ENCODE data around the gene SLC38A3.
"Not testable (repeated sequence)": the region's sequence is repeated elsewhere in the genome, so short reads cannot be mapped to it uniquely, and the experiment has no call there.

SLC38A3 gene

GRCh38 chr3:50207359-50208042 lies 2.4 kb downstream of the SLC38A3 start:
- H3K27ac ChIP-seq = no peak overlapping the region
- ChIA-PET POLR2A (ENCODE audit: low non-redundant PET) (no interaction called here), CTCF (no interaction called here)
- TF ChIP-seq, protein P1, sequence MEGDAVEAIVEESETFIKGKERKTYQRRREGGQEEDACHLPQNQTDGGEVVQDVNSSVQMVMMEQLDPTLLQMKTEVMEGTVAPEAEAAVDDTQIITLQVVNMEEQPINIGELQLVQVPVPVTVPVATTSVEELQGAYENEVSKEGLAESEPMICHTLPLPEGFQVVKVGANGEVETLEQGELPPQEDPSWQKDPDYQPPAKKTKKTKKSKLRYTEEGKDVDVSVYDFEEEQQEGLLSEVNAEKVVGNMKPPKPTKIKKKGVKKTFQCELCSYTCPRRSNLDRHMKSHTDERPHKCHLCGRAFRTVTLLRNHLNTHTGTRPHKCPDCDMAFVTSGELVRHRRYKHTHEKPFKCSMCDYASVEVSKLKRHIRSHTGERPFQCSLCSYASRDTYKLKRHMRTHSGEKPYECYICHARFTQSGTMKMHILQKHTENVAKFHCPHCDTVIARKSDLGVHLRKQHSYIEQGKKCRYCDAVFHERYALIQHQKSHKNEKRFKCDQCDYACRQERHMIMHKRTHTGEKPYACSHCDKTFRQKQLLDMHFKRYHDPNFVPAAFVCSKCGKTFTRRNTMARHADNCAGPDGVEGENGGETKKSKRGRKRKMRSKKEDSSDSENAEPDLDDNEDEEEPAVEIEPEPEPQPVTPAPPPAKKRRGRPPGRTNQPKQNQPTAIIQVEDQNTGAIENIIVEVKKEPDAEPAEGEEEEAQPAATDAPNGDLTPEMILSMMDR (conservative IDR thresholded peaks at IDR 0.05; ENCODE audit: low read depth) = no peak
- DNase-seq (ENCODE audit: low spot score) = no peak

GRCh38 chr3:50208677-50209344 lies 3.7 kb downstream of the SLC38A3 start:
- POLR2A ChIA-PET (ENCODE audit: low non-redundant PET) = no interaction called here
- TF ChIP-seq, protein P1 (conservative IDR thresholded peaks at IDR 0.05; ENCODE audit: low read depth) = no peak
- DNase-seq (ENCODE audit: low spot score) = no peak
- CTCF ChIA-PET = no interaction called here
- no peak overlapping the region for H3K27ac ChIP-seq

DNA sequence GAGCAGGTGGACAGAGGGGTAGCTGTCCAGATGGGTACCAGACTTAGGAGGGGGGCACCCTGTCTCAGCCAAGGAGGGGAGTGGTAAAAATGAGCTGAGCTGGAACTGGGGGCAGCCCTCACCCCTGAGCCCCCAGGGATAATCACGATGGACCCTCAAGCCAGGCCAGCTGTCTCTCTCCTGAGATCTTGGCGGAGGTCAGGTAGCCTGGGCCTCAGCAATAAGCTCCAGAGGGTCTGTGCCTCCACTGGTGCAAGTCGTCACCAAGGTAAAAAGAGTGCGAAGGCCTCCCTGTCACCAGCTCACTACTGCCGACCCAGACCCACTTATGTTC lies 5.1 kb downstream of the SLC38A3 start:
- no peak overlapping the region for H3K27ac ChIP-seq
- no peak for DNase-seq (ENCODE audit: low spot score)
- TF ChIP-seq, protein P1 (conservative IDR thresholded peaks at IDR 0.05; ENCODE audit: low read depth) = no peak
- ChIA-PET POLR2A (ENCODE audit: low non-redundant PET) (no interaction called here), CTCF (interaction anchor here (0.8 to 1.4 kb wide), 3 partner anchors 15 to 16 kb away, joined by 3 to 5 read pairs (median 3); no protein-coding TSS in a partner anchor)

- CTCF ChIA-PET = interaction anchor here (0.6 to 1.4 kb wide), 3 partner anchors 15 to 69 kb away, joined by 3 read pairs; no protein-coding TSS in a partner anchor
- no peak for DNase-seq (ENCODE audit: low spot score)
- H3K27ac ChIP-seq = no peak overlapping the region
- POLR2A ChIA-PET (ENCODE audit: low non-redundant PET) = no interaction called here
- TF ChIP-seq, protein P1 (conservative IDR thresholded peaks at IDR 0.05; ENCODE audit: low read depth) = no peak
Measured at GRCh38 chr3:50210510-50211367, 5.7 kb downstream of the SLC38A3 start.

GRCh38 chr3:50211368-50211717 lies 6.3 kb downstream of the SLC38A3 start:
- POLR2A ChIA-PET (ENCODE audit: low non-redundant PET); DNase-seq (ENCODE audit: low spot score); H3K27ac ChIP-seq: not testable (repeated sequence)
- CTCF ChIA-PET = interaction anchor here (0.6 to 1.4 kb wide), 3 partner anchors 14 to 27 kb away, joined by 3 read pairs; no protein-coding TSS in a partner anchor

GRCh38 chr3:50211930-50212329 lies 6.9 kb downstream of the SLC38A3 start:
- TF ChIP-seq, protein P1 (conservative IDR thresholded peaks at IDR 0.05; ENCODE audit: low read depth) = no peak
- H3K27ac ChIP-seq = peak overlapping the region; percentile 28; the same call in 1 of the 2 replicates
- POLR2A ChIA-PET (ENCODE audit: low non-redundant PET) = no interaction called here
- CTCF ChIA-PET = interaction anchor here (0.6 to 1.2 kb wide), 3 partner anchors 20 to 31 kb away, joined by 3 to 5 read pairs (median 3); no protein-coding TSS in a partner anchor
- DNase-seq (ENCODE audit: low spot score) = no peak

Data from RWPE1 (cell line).